EL (cell line): ENCODE results near the gene AMBP.

Experiments used
- DNase-seq: peaks from one replicate; pipeline ENCODE4 v3.0.0-alpha.2; 2016

Gene AMBP

GRCh38 chr9:114112778-114113584 is 34.9 kb upstream of the AMBP start:
- peak; percentile 75 for DNase-seq

GRCh38 chr9:114112325-114112724 is 34.2 kb upstream of the AMBP start:
- DNase-seq: no peak

DNA sequence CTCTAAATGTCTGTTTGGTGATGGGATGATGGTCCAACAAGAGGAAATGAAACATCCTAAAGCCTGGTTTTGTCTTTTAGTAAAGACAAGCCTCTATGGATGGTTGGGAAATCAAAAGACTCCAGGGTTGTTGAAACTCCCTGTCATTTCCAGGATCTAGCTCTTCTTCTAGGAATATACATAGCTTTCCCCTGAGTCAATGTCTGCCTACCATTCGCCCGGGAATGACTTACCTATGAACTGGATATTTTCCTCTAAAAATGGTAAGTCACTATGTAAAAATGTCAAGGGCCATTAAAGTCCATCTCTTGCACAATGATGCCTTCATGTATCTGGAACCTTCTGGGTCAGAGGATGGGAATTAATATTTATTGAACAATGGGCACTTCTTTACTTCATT is 32.1 kb upstream of the AMBP start:
- peak; percentile 85 for DNase-seq

GRCh38 chr9:114109124-114109523 is 31.0 kb upstream of the AMBP start:
- DNase-seq: no peak

- peak; percentile 73 for DNase-seq
Measured at GRCh38 chr9:114108016-114108833, 30.1 kb upstream of the AMBP start.

- DNase-seq: no peak
Measured at GRCh38 chr9:114107286-114108001, 29.3 kb upstream of the AMBP start.

GRCh38 chr9:114105236-114105635 is 27.1 kb upstream of the AMBP start:
- DNase-seq: no peak

GRCh38 chr9:114102484-114102883 is 24.4 kb upstream of the AMBP start:
- no peak for DNase-seq

DNA sequence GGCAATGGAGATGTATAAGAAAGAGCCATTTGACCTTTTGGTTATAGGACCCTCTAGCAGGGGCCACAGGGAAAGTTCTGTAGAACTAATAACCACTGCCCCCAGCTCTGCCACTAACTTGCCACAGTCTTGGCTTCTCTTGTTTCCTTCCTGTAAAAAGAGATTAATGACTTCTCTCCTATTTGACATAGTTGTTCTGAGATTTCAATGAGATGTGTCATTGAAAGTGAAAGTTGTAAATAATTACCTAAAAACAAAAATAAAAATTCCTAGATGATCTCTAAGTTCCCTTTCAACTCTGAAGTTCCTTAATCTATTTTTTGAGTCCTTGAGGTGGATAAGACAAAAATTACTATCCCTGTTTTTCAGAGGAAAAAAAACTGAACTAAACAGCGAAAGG is 22.4 kb upstream of the AMBP start:
- DNase-seq: no peak

- no peak for DNase-seq
Measured at GRCh38 chr9:114099669-114100270, 21.7 kb upstream of the AMBP start.

DNA sequence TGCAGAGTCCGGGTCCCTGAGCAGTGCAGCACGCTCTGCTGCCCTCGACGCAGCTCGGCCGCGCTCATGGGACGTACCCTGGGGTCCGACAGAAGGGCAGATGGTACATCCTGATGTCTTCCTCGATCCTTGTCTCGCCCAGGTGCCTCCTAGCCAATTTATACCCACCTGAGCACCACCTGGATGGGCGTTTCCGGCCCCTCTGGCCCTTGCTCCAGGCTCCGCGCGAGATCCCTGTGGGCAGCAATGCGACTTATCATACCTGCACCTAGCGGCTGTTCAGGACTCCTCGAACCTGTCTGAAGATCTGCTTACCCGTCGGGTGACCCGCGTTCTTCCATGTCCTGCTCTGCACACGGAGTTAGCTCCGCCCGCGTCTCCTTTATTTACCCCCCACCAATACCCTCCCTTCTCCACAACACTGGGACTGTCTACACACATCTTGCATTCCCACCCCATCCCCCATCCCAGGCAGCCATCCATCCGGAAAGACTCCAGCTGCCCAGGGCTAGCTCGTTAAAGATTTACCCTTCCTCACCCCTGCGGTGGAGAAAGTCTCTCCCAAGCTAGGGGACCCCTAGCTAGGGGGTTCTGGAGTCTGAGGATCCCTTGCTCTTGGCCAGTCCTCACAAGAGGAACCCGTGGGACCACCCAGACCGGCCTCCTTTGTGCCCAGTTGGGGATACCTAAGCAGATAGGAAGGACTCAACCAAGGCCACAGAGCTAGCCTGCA is 21.0 kb upstream of the AMBP start, which contains the start of gene KIF12:
KIF12 (minus strand) TSS at position 357 of the 733 bp plus-strand sequence; CDS start at position 341, 16 bp downstream.
- no peak for DNase-seq

DNA sequence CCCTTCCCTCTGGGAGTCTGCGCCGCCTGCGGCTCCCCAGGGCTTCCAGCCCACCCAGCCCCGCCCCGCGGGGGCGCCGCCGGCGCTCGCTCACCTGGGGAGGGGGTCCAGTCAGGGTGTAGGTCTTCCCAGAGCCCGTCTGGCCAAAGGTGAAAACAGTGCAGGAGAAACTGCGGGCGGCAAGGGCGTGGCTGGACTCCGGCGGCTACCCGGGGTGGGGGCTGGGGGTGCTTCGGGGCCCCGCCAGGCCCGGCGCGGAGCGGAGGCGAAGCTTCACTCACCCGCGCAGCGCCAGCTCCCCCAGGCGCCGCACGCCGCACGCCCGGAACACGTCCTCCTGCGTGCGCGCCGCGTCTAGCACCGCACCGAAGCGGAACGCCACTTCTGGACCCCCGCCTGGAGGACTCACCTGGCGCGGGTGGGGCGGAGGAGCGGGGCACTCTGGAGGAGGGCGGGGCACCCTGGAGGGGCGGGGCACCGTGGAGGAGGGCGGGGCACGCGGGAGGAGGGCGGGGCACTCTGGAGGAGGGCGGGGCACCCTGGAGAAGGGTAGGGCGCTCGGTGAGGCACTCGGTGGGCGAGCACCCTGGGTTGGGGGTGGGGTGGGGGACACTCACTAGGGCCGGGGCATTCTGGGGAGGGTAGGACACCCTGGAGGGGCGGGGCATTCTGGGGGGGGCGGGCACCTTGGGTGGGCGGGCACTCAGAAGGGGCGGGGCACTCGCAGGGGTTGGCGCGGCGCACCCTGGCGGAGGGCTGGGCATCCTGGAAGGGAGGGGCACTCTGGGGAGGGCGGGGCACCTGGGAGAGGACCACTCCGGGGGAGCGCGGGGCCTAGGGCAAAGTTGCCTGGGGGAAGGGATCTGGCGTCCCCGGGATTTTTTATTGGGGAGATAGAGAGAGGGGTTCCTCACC is 20.2 kb upstream of the AMBP start:
- no peak for DNase-seq

- no peak for DNase-seq
Measured at GRCh38 chr9:114097613-114098020, 19.5 kb upstream of the AMBP start.

GRCh38 chr9:114096866-114097612 is 18.9 kb upstream of the AMBP start:
- DNase-seq: no peak

DNA sequence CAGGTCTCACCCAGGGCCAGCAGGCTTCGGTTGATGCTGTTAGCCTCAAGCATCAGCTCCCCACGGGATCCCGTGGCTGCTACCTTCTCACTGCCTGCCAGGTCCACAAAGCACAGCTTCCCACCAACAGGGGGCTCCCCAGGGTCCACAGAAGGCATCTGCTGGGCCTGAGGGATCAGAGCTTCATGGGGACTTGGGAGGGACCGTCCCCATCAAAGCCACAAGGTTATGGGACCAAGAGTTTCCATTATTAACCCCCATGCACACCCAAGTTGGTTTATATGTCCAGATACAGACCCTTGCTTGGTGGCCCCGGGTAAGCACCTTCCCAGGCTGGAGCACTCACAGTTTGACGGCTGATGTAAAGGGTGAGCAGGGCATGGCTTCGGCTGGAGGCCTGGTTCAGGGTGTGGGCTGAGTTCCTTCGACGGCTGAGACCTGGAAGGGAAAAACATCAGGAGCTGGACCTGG is 18.0 kb upstream of the AMBP start:
- no peak for DNase-seq

DNA sequence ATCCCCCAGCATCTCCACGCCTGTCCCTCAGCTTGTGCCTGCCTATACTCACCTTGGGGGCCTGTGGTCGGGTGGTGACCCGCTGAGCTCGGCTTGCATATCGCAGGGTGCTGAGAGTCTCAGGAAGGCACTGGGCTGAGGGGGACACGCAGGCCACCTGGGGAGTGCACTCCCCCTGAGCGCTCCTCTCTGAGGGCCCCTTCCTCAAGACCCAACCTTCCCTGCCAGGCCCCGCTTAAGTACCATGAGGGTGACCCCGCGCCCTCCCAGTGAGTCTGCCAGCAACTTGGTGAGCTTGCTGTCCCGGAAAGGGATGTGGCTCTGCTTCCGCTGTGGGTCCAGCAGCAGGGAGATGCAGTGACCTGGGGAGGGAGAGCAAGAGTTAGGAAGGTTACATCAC is 16.9 kb upstream of the AMBP start:
- no peak for DNase-seq

- DNase-seq: no peak
Measured at GRCh38 chr9:114093761-114094505, 15.8 kb upstream of the AMBP start.

DNA sequence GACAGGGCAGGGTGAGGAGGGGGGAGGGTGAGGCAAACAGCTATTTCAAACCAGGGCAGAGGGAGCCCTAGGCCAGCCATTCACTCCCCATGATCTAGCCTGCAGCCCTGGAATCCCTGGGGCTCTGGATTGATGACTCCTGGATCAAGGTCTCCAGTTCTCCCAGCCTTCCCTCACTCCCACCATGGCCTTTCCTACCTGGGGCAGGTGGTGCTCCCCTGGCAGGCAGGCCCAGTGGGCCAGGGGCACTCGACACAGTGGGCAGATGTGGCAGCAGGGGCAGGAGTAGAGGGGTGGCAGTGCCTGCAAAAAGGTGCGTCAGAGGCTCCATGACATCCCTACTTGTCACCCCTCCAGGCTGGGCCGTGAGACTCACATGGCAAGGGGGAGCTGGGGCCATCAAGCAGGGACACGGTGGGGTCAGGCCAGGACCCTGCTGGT is 15.0 kb upstream of the AMBP start:
- no peak for DNase-seq

GRCh38 chr9:114092336-114092735 is 14.2 kb upstream of the AMBP start:
- DNase-seq: no peak
